ENCODE results near the gene RARB.

DNA sequence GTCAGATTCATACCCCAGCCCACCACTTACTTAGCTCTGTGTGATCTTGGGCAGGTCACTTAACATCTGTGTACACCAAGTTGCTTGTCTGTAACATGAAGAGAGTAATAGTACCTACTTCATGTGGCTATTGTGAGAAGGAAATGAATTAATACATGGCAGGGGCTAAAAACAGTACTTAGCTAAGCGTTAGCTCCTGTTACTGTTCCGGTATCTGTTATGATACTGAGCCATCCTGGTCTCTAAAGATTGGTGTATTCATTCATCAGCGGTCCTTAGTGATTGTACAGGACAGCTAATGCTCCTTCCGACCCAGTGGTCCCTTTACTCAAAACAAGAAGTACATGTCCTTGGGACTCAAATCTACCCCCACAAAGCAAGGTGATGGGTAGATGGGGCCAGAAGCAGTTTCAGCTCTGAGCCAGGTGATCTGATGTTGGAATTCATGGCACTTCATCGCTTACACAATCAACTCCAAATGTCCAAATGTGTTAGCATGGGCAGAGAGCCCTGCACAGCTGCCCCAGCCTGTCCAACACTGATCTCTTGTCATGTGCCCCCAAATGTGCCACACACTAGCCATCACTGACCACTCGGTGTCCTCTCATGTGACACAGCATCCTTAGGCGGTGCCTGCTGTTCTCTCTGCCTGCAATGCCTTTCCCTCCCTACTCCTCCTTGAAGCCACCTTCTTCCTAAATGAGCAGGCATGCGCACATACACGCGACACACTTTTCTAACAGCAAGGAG, 84.1 kb downstream of the RARB start:
- TF ChIP-seq, protein P1, sequence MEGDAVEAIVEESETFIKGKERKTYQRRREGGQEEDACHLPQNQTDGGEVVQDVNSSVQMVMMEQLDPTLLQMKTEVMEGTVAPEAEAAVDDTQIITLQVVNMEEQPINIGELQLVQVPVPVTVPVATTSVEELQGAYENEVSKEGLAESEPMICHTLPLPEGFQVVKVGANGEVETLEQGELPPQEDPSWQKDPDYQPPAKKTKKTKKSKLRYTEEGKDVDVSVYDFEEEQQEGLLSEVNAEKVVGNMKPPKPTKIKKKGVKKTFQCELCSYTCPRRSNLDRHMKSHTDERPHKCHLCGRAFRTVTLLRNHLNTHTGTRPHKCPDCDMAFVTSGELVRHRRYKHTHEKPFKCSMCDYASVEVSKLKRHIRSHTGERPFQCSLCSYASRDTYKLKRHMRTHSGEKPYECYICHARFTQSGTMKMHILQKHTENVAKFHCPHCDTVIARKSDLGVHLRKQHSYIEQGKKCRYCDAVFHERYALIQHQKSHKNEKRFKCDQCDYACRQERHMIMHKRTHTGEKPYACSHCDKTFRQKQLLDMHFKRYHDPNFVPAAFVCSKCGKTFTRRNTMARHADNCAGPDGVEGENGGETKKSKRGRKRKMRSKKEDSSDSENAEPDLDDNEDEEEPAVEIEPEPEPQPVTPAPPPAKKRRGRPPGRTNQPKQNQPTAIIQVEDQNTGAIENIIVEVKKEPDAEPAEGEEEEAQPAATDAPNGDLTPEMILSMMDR (IDR thresholded peaks at IDR 0.05): no peak
- no peak for TF ChIP-seq ZFX (IDR thresholded peaks at IDR 0.05; ENCODE audit: borderline replicate concordance)

Measured in 22Rv1 (cell line).